GM18909 (cell line): Measurements from ENCODE around the gene WASF3.

Experiments used
- ATAC-seq: cut with Tn5 transposase; IDR thresholded peaks from one replicate; pipeline ENCODE4 v1.9.1; 2021; ENCODE audit warnings: mild to moderate bottlenecking; ENCODE audit not compliant: unreplicated experiment, poor library complexity

Gene WASF3, protein sequence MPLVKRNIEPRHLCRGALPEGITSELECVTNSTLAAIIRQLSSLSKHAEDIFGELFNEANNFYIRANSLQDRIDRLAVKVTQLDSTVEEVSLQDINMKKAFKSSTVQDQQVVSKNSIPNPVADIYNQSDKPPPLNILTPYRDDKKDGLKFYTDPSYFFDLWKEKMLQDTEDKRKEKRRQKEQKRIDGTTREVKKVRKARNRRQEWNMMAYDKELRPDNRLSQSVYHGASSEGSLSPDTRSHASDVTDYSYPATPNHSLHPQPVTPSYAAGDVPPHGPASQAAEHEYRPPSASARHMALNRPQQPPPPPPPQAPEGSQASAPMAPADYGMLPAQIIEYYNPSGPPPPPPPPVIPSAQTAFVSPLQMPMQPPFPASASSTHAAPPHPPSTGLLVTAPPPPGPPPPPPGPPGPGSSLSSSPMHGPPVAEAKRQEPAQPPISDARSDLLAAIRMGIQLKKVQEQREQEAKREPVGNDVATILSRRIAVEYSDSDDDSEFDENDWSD

DNA sequence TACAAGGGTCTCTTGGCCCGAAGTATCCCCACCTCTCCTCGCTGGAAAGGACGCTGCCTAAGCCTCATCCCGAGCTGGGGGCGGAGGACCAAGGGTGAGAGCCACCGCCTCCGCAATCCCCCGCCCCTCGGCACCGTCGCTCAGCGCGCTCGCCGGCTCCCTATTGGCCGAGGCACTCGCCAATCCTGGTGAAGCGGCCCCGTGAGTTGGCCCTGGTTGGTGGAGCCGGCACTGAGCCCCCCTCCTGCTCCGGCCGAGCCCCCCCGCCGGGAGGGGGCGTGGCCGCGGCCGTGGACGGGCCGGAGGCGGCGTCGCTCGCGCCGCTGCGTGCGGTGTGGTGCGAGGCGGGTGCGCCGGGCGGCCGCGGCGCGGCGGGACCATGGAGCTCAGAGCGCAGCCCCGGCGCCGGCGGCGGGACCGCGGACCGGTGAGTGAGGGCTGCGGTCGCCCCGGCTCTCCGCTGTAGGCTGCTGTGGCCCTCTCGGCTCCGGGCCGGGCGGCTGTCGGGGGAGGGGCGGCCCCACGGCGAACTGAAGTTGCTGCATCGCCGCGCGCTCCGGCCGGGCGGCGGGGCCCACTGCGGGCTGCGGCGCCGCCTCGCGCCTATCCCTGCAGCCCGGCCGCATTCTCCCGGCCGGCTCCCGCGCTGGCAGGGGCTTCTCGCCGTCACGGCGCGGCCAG is at the start of gene WASF3:
WASF3 (plus strand) TSS at position 291 of the 681 bp plus-strand sequence. CDS start 84,588 bp downstream, outside the sequence.
- peak; percentile 96 for ATAC-seq

DNA sequence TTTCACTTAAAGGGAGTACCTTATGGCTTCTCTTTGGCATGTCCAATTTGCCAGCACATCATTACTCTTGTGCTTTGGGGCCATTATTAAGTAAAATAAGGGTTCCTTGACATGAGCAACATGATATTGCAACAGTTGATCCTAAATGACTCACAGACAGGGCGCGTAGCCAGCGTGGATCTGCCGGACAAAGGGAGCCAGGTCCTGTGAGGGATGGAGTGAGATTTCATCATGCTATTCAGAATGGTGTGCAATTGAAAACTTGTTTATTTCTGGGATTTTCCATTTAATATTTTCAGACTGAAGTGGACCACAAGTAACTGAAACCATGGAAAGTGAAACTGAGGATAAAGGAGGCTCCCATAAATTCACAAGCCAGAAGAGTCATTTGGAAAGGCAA is 48.6 kb upstream of the WASF3 start:
- ATAC-seq, result no peak

DNA sequence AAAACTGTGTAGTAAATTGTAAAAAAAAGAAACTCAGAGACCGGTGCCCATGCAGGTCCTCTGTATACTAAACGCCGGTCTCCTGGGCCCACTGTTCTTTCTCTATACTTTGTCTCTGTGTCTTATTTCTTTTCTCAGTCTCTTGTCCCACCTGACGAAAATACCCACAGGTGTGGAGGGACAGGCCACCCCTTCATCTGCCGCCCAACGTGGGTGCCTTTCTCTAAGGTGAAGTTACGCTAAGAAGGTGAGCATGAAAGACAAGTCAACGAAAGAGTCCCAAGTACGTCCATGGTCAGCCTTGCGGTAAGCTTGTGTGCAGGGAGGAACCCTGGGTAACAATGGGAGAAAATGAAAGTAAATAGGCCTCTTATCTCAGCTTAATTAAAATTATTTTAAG is 48.0 kb upstream of the WASF3 start:
- ATAC-seq, result no peak

DNA sequence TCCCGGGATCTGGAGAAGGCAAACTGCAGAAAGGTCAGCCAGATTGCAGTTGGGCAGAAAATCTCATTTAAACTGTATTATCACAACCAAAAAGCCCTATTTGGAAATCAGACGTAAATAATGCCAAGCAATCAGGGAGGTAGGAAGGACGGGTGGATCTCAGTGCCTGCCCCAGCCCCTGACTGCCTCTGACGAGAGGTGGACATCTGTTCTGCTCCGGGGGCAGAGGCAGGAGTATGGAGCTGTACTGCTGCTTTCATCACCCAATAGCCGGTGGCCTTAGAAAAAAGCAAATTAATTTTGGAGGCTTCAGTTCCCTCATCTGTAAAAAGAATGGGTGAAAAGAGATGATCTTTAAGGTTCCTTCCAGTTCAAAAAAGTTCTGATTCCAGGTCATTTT is 43.6 kb upstream of the WASF3 start:
- no peak for ATAC-seq

DNA sequence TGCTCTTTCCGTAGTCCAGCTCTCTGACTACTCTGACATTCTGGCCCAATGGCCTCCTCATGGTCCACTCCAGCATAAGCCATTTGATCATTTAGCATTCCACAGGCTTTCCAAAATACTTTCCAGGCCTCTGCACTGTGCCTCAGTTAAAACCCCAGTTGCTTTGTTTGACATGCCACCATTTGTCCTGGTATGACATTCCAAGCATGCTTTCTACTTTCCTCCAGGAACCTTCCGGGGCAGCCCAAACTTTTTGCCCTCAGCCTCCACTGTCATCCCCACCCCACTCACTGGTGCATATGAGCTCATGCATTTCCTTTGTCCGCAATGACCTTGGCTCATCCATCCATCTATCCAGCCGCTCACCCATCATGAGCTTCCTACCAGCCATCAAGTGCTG is 41.8 kb upstream of the WASF3 start:
- no peak for ATAC-seq

DNA sequence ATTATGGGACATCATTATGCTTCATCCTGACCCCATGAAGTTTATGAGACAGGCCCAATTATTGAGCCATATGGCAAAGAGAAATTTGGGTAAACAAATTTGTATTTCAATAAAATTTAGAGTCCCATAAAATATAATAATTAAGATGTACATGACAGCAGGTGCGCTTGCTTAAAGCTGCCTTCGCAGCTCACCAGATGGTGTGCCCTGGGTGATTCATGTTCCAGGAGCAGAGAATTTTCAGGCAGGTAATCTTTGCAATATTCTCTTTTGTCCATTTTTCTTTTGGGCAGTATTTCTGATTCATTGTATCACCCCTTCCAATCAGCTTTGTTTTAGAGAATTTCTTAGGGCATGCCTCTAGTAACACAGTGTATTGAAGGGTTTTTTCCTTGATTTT is 39.5 kb upstream of the WASF3 start:
- ATAC-seq, result no peak

DNA sequence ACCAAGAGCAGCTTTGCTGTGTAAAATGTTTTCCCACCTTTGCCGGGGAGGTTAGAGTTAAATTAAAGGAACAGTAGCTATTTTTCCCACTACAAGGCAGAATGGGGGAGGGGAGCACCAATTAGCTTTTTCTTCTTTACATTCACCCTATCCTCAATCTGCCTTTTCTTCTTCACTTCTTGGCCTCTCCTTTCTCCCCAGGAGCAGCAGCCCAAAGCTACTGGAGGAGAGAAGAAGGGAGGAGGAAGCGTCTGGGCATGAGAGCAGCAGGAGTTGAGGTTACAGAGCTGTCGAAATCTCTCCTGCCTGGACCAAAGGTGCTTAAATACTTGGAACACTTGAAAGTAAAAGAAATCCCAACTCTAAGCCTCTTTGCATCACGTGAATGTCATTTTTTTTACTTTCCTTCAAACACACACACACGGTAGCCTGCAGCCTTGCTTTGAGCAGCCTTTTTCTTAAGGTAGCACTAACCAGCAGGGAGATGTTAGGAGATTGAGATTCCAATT is 39.0 kb upstream of the WASF3 start:
- no peak for ATAC-seq

DNA sequence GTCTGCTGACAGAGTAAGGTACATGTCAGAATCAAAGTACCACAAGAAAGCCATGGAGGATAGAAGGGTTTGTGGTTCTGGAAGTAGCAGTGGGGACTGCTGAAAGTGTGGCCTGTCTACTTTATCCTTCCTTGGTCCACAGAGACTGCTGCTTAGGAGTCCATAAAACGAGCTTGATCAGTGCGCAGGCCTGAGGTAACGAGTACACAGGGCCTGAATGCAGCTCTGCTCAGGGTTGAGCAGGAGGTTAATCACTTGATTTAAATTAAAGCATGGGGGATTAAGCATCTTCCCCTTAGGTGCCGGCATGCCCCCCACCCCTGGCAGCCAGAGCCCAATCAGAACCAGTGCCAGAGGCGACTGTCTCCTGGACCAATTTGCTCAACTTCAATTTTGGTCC is 34.9 kb upstream of the WASF3 start:
- ATAC-seq, result no peak

DNA sequence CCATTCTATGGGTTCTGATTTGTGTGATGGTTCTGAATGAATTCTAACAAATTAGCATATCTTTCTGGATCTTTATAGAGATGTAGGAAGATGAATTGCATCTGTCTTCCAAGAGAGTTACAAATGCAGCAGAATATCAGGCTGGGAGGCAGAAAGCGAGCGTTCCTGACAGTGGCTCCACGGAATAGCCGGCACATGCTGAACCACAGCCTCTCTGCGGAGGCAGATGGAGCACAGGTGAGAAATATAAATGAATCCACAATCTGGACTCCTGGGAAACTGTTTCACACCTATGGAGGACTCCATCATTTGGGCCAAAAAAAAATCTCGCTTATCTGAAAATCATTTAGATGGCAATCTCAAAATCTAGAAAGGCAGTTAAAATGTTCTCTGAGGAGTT is 34.5 kb upstream of the WASF3 start:
- no peak for ATAC-seq

DNA sequence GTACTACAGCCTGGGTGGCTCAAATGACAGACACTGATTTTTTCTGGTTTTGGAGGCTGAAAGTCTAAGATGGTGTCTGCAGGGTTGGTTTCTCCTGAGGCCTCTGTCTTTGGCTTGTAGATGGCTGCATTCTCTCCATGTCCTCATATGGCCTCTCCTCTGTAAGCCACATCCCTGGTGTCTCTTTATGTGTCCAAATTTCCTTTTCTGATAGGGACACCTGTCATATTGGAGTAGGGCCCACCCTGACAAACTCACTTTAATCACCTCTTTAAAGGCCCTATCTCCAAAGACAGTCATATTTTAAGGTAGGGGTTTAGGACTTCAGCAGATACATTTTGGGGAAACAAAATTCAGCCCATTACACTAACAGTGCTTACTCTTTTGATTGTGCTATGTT is 32.0 kb upstream of the WASF3 start:
- ATAC-seq, result no peak

DNA sequence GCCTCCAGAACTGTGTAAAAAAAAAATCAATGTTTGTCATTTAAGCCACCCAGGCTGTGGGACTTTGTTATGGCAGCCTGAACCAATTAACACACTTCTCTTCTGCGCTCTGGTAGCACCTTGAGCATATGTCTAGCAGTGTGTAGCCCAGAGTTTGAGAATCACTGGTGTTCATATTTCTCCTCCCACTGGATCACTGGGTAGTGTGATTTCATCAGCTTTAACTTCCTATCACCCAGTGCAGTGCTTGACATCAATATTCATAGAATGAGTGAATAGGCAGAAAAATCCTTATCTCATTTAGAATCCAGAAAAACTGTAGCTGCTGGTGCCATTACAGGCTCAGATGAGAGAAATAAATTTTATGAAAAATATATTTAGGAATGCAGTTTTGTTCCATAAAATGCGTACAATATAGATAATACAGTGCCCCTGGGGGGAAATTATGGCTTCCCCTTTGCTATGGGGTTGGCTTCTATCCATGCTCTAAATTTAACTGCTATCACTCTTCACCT is 30.7 kb upstream of the WASF3 start:
- ATAC-seq, result no peak

DNA sequence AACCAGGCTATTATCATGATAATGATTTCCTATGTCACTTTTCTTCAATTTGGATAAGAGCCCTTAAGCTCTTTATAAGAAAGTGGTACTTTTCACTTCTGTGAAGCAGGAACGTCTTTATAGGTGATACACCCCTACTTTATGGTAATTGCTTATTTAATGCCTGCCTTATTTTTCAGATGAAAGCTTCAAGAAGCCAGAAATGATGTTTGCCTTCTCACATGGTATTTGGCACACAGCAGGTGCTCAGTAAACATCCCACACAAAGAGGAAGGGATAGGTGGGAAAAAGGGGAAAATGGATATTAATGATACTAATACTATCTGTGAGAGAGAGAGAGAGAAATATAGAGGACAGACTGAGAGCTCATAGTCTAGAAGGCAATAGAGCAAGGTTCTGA is 29.0 kb upstream of the WASF3 start:
- no peak for ATAC-seq

DNA sequence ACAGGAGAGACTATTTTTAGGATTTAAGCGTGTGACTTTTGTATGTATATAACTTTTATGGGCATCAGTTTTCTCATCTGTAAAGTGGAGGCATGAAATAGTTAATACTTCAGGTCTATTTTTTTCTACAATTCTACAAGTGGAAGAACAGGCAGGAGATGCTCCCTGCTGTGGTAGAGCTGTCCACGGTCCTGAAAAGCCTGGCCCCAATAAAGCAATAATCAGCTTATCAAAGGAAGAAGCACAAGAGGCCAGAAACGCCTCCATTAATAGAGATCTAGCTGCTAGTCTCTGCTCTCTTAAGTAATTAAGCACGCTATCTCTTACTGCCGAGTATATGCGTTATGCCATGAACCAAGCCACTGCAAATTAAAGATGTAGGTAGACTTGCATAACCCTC is 28.0 kb upstream of the WASF3 start:
- no peak for ATAC-seq

DNA sequence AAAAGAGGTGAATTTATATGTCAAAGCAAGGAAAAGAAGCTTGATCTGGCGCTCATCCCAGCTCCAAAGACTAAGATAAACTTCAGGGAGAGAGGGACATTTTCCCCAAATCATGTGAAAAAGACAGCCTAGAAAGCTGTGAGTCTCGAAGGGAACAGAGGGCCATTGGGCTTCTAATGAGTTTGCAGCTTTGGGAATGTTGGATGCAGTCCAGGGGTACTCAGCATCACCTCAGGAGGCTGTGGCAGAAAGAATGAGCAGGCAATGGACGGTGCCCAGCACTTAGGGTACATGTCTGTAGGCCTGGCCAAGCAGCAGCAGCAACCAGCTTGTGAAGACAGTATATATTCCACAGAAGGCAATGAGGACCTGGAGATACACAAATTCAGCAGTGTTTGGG is 25.7 kb upstream of the WASF3 start:
- no peak for ATAC-seq

DNA sequence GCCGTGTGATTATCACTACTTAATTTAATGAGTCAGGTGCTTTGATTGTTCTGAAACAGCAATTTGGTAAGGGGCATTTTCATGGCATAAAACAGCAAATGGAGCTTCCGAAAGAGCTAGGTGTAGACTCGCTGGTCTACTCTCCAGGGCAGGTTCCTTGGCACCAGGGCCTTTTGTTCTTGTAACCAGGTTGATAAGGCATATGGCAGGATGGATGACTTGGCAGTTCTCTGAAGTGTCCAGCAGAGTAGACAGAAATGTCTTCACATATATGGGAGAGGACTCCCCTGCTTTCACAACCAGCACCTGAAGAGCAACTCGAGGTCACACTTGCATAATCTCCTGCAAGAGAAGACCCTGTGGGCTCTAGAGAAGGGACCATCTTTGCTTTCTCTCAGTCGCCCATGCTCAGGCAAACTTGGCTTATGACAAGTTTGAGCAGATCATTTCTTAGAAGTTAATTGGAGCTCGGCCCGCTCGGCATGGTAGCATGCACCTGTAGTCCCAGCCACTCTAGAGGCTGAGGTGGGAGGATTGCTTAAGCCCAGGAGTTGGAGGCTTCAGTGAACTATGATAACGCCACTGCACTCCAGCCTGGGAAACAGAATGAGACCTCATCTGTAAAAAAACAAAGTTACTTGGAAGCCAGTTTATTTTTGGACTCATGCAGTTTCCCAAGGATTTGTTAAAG is 23.3 kb upstream of the WASF3 start:
- no peak for ATAC-seq

DNA sequence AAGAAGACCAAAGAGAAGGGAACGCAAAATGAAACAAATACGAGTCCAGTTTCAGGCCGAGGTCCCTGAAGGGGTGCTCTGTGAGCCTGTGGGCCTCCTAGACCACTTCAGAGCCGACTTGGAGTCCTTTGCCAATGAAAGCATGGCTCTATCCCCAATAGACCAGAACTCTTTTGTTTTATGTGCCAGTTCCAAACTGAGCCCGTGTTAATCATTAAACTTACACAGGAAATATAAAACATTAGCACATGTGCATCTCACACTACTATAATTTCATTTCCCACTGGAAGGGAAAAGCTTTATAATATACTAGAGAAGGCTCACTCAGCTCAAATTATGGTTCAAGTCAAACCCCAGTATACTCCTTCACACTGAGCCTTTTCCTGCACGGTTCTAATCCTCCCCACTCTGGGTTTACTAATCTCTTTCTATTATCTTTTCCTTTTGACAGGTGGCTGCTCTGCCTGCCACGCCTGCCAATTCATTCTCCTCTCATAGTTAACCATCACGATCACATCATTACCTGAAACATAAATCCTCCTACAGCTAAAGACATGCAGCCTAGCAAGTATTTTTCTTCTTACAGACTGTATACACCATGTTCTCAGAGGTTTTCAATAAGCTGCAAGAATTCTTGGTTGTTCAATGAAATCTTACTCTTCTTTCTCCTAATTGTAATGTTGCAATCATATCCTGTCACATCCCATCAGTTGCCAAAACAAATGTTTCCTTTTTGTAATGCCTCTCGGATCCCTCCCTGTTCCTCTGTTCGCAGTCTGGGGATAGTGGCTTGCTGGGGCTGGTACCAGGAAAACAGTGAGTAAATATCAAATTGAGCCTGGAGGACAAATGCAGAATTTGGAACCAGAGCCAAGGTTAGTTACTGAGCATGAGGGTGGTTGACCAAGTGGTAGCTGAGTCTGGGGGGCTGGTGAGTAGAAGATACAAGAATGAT is 18.8 kb upstream of the WASF3 start:
- no peak for ATAC-seq

DNA sequence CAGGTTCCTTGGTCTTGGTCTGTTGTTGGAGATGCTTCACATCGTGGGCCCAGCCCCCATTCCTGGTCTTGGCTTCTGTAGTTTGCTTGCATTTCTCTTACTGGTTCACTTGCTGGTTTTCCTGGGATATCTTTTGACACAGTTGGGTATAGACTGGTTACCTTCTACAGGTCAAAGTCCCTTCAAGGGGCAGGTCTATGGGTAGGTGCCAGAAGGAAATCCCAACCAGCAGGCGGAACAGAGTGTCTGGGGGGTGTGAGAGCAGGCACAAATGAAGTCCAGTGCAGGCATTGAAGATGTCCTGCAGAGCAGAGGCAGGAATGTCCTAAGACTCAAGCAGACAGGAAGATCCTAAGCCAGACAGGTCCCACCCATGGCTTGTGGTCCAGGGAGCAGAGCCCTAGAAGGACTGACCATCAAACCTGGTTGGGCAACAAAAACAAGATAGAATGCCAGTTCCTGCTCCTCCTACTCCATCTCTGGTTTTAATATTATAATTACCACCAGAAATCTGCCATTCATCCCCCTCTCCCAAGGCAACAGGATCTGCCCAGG is 17.7 kb upstream of the WASF3 start:
- no peak for ATAC-seq

DNA sequence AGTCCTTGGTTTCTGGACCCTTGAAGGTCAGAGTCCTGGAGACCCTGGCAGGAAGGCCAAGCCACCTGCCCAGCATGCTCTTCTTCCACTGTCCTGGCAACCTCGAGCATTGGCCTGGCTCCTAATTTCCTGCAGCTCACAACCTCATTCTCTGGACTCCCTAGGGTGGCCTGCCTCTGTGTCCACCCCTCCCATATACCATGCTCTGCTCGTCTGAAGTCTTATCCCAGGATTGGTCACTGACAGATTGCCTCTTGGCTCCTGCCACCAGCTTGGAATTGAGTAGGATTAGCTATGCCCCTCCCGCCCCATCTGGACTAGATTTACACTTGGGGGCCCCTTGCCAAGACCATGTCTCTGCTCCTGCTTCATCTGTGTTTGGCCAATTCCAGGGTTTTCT is 17.1 kb upstream of the WASF3 start:
- no peak for ATAC-seq

DNA sequence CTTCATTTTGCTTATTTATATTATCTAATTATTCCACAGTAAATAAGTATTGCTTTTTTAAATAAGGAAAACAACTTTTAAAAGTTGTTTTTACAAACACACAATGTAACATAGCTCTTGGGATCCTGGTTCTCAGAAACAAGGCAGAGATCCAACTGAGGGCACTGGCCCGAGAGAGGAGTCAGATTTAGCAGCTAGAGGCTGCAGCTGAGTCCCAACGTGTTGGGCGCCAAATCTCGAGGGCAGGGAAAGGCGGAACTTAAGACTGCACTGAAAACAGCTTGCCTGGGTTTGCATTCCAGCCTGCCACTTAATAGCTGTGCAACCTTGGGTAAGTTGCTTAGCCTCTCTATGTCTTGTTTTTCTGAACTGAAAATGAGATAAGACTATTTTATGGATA is 16.4 kb upstream of the WASF3 start:
- no peak for ATAC-seq
